ENCODE results near the gene CLPTM1. TPM values are rescaled to one million over a fixed set of nuclear protein-coding genes. Genes with fewer than 3 reads are reported as not detected.

Gene CLPTM1, protein sequence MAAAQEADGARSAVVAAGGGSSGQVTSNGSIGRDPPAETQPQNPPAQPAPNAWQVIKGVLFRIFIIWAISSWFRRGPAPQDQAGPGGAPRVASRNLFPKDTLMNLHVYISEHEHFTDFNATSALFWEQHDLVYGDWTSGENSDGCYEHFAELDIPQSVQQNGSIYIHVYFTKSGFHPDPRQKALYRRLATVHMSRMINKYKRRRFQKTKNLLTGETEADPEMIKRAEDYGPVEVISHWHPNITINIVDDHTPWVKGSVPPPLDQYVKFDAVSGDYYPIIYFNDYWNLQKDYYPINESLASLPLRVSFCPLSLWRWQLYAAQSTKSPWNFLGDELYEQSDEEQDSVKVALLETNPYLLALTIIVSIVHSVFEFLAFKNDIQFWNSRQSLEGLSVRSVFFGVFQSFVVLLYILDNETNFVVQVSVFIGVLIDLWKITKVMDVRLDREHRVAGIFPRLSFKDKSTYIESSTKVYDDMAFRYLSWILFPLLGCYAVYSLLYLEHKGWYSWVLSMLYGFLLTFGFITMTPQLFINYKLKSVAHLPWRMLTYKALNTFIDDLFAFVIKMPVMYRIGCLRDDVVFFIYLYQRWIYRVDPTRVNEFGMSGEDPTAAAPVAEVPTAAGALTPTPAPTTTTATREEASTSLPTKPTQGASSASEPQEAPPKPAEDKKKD
- 58.4 and 86.5 TPM in 2 replicates for polyA plus RNA-seq (2012; rRNA removed)
- 34.4 and 50.3 TPM in 2 replicates for polyA plus RNA-seq (2012; cell fraction: cytosol; rRNA removed)
- 123 and 136 TPM in 2 replicates for polyA plus RNA-seq (2012; cell fraction: nucleus; rRNA removed)

DNA sequence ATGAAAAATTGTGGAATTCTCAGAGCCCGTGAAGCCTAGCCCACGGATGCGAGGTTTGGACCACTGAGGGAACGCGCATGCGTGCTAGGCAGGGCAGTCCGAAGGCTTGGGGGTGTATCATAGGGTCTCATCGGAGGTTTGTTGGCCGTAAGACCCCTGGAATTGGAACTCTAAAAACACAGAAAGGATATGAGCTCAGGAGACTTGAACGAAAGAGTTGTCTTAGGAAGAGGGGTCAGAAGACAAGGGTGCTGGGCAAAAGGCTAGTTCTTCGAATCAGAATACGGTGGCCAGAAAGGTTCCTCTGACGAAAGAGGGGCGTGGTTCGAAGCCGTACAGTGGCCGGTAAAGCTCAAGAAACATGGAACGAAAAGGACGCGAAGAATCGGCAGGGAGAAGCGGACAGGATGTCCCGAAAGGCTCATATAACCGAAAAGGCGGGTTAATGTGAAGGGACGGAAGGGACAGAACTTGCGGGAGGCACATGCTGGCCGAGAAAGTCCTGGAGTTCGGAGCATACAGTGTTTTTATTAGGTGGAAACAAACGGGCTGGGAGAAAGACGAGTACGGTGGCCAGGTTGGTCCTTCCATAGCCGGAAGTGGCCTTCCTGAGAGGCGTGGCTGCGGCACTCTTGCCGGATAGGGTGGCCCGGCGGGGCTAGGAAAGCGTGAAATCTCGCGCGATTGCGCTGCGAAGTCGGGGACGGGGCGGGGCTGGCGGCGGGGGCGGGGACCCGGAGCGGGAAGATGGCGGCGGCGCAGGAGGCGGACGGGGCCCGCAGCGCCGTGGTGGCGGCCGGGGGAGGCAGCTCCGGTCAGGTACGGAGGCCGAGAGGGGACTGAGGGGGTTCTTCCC is at the start of gene CLPTM1:
TSS of gene CLPTM1 (plus strand) at position 732 of the 856 bp plus-strand sequence. CDS start at position 748, 16 bp downstream.
- Histone ChIP-seq H3K36me3 (replicated peaks in 1 of 2; ENCODE audit: control insufficient read depth in 1 of 2, insufficient read depth in 2 of 2, low read length in 1 of 2) (peaks cover 2 to 6% of the 10 kb centered on the region in 2 experiments), H3K4me3 (ENCODE audit: low read depth in 2 of 2, low read length in 1 of 2) (peak within 1 kb of the TSS; percentile 93 to 99), H3K27me3 (ENCODE audit: insufficient read depth) (no peaks in the 10 kb centered on the region), H2AFZ (ENCODE audit: low read depth) (peak within 1 kb of the TSS; percentile 80), H3K4me1 (ENCODE audit: control insufficient read depth in 1 of 2, insufficient read depth in 2 of 2, low read depth in 1 of 2, low read length in 1 of 2) (peaks cover 0 to 25% of the 10 kb centered on the region in 2 experiments; a peak in 2 of 4 replicates), H3K27ac (ENCODE audit: low read depth in 2 of 2, low read length in 1 of 2) (peak within 1 kb of the TSS; percentile 94 to 98), H3K9me3 (no peaks in the 10 kb centered on the region), H4K20me1 (ENCODE audit: insufficient read depth) (peaks cover 42% of the 10 kb centered on the region), H3K4me2 (peak within 1 kb of the TSS; percentile 93), H3F3A (replicated peaks; ENCODE audit: insufficient read depth) (peaks cover 10% of the 10 kb centered on the region), H3K9me2 (no peaks in the 10 kb centered on the region), H3K79me2 (ENCODE audit: insufficient read depth) (peaks cover 50% of the 10 kb centered on the region), H3K9ac (peak within 1 kb of the TSS; percentile 82)
- ChIA-PET CTCF (interaction anchor here (0.7 to 10.2 kb wide), 5 partner anchors 9 to 105 kb away, joined by 3 to 131 read pairs (median 3); partner anchors contain the start of genes APOC2 and APOE), POLR2A (interaction anchor here (0.9 to 1.6 kb wide), 3 partner anchors 40 to 84 kb away, joined by 4 to 9 read pairs (median 4); partner anchors contain the start of genes APOC1, CLASRP and TOMM40)
- peak; percentile 98 for DNase-seq
- under 1% methylated on average over 49 of the region's 65 CpGs for WGBS (ENCODE audit: low lambda C conversion rate)
- TF ChIP-seq RXRA (IDR thresholded peaks at IDR 0.05; ENCODE audit: borderline replicate concordance, low read depth) (no peak), TEAD4 (IDR thresholded peaks at IDR 0.05; ENCODE audit: borderline replicate concordance, insufficient read depth) (no peak), NRF1 (IDR thresholded peaks at IDR 0.05; ENCODE audit: low read depth, low read length) (peak; percentile 50; the same call in 1 of the 2 replicates), ELF1 (IDR thresholded peaks at IDR 0.05) (peak; percentile 96), RAD21 (IDR thresholded peaks at IDR 0.05; ENCODE audit: low read length) (no peak), POLR2AphosphoS5 (IDR thresholded peaks at IDR 0.05; ENCODE audit: low read depth, low read length) (peak; percentile 88), GATA2 (CRISPR knock-in tag; IDR thresholded peaks at IDR 0.05) (no peak), ZBTB33 (IDR thresholded peaks at IDR 0.05; ENCODE audit: borderline replicate concordance, low read depth) (peak; percentile 96), NFIC (IDR thresholded peaks at IDR 0.05; ENCODE audit: borderline replicate concordance) (no peak), TAF1 (IDR thresholded peaks at IDR 0.05; ENCODE audit: borderline replicate concordance, low read depth, low read length) (peak; percentile 86), GABPA (IDR thresholded peaks at IDR 0.05; ENCODE audit: low read depth) (peak; percentile 76), MEF2A (IDR thresholded peaks at IDR 0.05; ENCODE audit: borderline replicate concordance, low read depth) (no peak), EP300 (IDR thresholded peaks at IDR 0.05; ENCODE audit: borderline replicate concordance in 1 of 2, low read depth in 1 of 2, low read length in 1 of 2) (no peak), MXI1 (IDR thresholded peaks at IDR 0.05; ENCODE audit: low read depth, low read length) (peak; percentile 51)
- TF ChIP-seq, protein P1, sequence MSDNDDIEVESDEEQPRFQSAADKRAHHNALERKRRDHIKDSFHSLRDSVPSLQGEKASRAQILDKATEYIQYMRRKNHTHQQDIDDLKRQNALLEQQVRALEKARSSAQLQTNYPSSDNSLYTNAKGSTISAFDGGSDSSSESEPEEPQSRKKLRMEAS (IDR thresholded peaks at IDR 0.05; ENCODE audit: low read depth), result peak; percentile 75; the same call in 1 of the 2 replicates
- TF ChIP-seq, protein P2, sequence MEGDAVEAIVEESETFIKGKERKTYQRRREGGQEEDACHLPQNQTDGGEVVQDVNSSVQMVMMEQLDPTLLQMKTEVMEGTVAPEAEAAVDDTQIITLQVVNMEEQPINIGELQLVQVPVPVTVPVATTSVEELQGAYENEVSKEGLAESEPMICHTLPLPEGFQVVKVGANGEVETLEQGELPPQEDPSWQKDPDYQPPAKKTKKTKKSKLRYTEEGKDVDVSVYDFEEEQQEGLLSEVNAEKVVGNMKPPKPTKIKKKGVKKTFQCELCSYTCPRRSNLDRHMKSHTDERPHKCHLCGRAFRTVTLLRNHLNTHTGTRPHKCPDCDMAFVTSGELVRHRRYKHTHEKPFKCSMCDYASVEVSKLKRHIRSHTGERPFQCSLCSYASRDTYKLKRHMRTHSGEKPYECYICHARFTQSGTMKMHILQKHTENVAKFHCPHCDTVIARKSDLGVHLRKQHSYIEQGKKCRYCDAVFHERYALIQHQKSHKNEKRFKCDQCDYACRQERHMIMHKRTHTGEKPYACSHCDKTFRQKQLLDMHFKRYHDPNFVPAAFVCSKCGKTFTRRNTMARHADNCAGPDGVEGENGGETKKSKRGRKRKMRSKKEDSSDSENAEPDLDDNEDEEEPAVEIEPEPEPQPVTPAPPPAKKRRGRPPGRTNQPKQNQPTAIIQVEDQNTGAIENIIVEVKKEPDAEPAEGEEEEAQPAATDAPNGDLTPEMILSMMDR (IDR thresholded peaks at IDR 0.05), result no peak
- TF ChIP-seq, protein P3, sequence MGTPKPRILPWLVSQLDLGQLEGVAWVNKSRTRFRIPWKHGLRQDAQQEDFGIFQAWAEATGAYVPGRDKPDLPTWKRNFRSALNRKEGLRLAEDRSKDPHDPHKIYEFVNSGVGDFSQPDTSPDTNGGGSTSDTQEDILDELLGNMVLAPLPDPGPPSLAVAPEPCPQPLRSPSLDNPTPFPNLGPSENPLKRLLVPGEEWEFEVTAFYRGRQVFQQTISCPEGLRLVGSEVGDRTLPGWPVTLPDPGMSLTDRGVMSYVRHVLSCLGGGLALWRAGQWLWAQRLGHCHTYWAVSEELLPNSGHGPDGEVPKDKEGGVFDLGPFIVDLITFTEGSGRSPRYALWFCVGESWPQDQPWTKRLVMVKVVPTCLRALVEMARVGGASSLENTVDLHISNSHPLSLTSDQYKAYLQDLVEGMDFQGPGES (IDR thresholded peaks at IDR 0.05; ENCODE audit: low read depth, low read length), result no peak
- TF ChIP-seq, protein P4, sequence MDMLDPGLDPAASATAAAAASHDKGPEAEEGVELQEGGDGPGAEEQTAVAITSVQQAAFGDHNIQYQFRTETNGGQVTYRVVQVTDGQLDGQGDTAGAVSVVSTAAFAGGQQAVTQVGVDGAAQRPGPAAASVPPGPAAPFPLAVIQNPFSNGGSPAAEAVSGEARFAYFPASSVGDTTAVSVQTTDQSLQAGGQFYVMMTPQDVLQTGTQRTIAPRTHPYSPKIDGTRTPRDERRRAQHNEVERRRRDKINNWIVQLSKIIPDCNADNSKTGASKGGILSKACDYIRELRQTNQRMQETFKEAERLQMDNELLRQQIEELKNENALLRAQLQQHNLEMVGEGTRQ (IDR thresholded peaks at IDR 0.05; ENCODE audit: borderline replicate concordance, low read depth, low read length), result no peak

Data from SK-N-SH (cell line).